Ascending aorta (tissue), 2 donors: ENCODE data around the gene GYS1. TPM values are rescaled to one million over a fixed set of nuclear protein-coding genes. Genes with fewer than 3 reads are reported as not detected.

Experiments used
- DNase-seq, 2 donors: peaks; one replicate each; pipeline ENCODE4 v3.0.0-alpha.2; 2019; ENCODE audit warnings: low spot score in 2 of 2
- H3K27ac ChIP-seq, 2 donors: fragments of 200-600 bp; sonication (generic); one replicate each; pipeline ENCODE4 v1.5.1; 2016 to 2017; ENCODE audit warnings: mild to moderate bottlenecking in 1 of 2
- H3K27me3 ChIP-seq: fragments of 200-600 bp; sonication (generic); one replicate; pipeline ENCODE4 v1.5.1; 2017
- H3K36me3 ChIP-seq, 2 donors: fragments of 200-600 bp; sonication (generic); one replicate each; pipeline ENCODE4 v1.5.1; 2016
- H3K4me1 ChIP-seq, 2 donors: fragments of 200-600 bp; sonication (generic); one replicate each; pipeline ENCODE4 v1.5.1; 2016 to 2017; ENCODE audit warnings: mild to moderate bottlenecking in 1 of 2
- H3K4me3 ChIP-seq, 2 donors: fragments of 200-600 bp; sonication (generic); one replicate each; pipeline ENCODE4 v1.5.1; 2016 to 2017; ENCODE audit warnings: mild to moderate bottlenecking in 1 of 2
- H3K9me3 ChIP-seq, 2 donors: fragments of 200-600 bp; sonication (generic); one replicate each; pipeline ENCODE4 v1.5.1; 2016
- intact Hi-C: fragments of 100-400 bp; cut with DNase I; formaldehyde crosslinking; loops from one replicate; pipeline ENCODE4 v1.15.1; 2023
- total RNA-seq: library from RNA; depleted of rRNA; stranded (reverse); fragments of >200 nt; gene quantifications from one replicate; pipeline ENCODE4 v1.1.0, GENCODE V29; 2016
- TF ChIP-seq, protein P1 (sequence below), 3 experiments: fragments of 200-600 bp in 2 of 3; fragments of 450-650 bp in 1 of 3; sonication (generic) in 2 of 3; IDR thresholded peaks; one replicate each; pipeline ENCODE4 v1.5.1; 2016 to 2019; ENCODE audit warnings: antibody characterized with exemption in 3 of 3, mild to moderate bottlenecking in 1 of 3, moderate library complexity in 1 of 3

Gene GYS1
- total RNA-seq, 1 donor from 2014 or later, result 21.8 TPM

DNA sequence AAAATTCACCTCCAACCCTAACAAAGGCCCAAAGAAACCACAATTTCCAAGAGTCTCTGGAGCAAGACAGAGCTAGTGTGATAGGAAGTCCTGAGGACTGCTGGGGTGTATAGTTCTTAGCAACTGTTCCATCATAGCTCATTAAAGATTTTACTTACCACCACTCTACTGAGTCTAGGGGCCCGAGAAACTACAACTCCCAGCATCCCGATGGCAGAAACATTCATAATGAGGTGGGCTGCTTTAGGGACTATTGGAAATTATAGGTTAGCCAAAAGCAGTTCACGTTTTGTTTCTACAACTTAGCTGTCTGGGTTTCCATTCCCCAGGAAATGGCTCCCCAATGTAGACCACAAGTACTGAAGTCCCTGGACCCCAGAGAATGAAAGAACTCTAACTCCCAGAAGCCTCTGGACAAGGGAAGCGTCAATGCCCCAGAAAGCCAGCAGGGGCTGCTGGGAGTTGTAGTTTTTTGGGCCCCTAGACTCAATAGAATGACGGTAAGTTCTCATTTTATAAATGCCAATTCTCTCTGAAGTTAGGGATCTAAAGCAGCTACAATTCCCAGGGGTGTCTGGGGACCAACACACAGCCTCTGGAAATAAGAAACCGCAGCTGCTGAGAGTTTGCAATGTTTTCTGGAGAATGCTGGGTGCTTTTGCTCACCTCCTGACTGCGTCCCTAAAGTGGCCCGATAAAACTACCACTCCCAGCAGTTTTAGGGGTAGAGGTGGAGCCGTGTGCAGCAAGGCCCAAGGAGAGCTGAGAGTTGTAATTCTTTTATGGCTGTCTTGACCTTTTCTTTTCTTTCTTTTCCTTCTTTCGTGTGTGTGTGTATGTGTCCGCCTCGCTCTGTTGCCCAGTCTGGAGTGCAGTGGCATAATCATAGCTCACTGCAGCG lies 16.9 kb downstream of the GYS1 start:
- intact Hi-C loops, result loop anchor here (5.0 kb wide), 1 partner anchor 339 kb away; the partner anchor contains the start of gene DBP
- Histone ChIP-seq H3K4me3 (no peak overlapping the region), H3K27ac (peak overlapping the region; percentile 14 to 93), H3K4me1 (peaks cover 0 to 15% of the 10 kb centered on the region in 2 donors), H3K36me3 (peaks cover 31 to 53% of the 10 kb centered on the region in 2 donors), H3K27me3 (no peaks in the 10 kb centered on the region), H3K9me3 (no peaks in the 10 kb centered on the region)
- no peak for DNase-seq
- TF ChIP-seq, protein P1, sequence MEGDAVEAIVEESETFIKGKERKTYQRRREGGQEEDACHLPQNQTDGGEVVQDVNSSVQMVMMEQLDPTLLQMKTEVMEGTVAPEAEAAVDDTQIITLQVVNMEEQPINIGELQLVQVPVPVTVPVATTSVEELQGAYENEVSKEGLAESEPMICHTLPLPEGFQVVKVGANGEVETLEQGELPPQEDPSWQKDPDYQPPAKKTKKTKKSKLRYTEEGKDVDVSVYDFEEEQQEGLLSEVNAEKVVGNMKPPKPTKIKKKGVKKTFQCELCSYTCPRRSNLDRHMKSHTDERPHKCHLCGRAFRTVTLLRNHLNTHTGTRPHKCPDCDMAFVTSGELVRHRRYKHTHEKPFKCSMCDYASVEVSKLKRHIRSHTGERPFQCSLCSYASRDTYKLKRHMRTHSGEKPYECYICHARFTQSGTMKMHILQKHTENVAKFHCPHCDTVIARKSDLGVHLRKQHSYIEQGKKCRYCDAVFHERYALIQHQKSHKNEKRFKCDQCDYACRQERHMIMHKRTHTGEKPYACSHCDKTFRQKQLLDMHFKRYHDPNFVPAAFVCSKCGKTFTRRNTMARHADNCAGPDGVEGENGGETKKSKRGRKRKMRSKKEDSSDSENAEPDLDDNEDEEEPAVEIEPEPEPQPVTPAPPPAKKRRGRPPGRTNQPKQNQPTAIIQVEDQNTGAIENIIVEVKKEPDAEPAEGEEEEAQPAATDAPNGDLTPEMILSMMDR (IDR thresholded peaks at IDR 0.05), result no peak

DNA sequence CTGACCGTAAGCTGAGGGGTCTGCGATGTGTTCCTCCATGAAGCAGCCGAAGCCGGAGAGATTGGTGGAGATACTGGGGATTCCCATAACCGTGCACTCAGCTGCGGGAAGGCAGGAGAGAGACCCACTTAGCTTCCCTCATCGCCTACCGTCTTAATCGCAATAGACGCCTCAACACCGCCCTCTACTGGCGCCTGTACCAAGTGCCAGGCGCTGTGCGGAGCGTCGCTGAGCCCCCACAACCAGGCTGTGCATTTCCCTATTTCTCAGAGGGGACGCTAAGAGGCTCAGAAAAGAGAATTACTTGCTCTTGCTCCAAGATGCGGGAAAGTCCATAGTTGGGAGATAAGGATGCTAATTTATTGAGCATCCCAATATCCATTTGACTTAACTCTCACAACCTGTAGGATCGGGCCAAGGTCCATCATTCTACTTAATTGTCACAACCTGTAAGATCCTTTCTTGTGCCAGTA lies 22.1 kb downstream of the GYS1 start:
- Histone ChIP-seq H3K27me3 (no peaks in the 10 kb centered on the region), H3K4me1 (peaks cover 9 to 18% of the 10 kb centered on the region in 2 donors), H3K27ac (peak overlapping the region in 1 of 2 donors; percentile 53), H3K4me3 (no peak overlapping the region), H3K9me3 (no peaks in the 10 kb centered on the region), H3K36me3 (peaks cover 52 to 73% of the 10 kb centered on the region in 2 donors)
- intact Hi-C loops, result no loop called here
- DNase-seq, result peak in 1 of 2 donors; percentile 86
- TF ChIP-seq, protein P1 (IDR thresholded peaks at IDR 0.05), result peak; percentile 91 to 93 (median 91)

DNA sequence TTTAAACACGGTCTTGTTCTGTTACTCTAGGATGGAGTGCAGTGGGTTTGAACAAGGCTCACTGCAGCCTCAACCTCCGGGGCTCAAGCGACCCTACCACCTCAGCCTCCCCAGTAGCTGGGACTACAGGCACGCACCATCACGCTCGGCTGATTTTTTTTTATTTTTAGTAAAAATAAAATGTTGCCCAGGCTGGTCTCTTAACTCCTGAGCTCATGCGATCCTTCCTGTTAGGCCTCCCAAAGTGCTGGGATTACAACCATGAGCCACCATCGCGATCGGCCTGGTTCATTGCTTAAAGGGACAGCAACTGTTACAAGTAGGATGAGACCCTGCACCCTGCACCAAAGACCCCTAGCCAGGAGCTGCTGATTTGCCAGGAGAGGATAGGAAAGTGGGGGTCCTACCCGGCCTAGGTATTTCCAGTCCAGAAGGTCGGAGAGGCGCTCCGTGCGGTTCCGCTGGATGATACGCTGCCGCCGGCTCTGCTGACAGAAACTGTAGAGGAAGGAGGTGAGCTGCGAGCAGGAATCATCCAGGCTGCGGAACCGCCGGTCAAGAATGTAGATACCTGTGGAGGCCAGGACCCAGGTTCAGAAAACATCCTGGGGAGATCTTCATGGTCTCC lies 22.9 kb downstream of the GYS1 start:
- intact Hi-C loops, result no loop called here
- Histone ChIP-seq H3K27me3 (no peaks in the 10 kb centered on the region), H3K4me3 (no peak overlapping the region), H3K9me3 (no peaks in the 10 kb centered on the region), H3K27ac (peak overlapping the region in 1 of 2 donors; percentile 96), H3K4me1 (peaks cover 9 to 18% of the 10 kb centered on the region in 2 donors), H3K36me3 (peaks cover 53 to 70% of the 10 kb centered on the region in 2 donors)
- no peak for DNase-seq
- TF ChIP-seq, protein P1 (IDR thresholded peaks at IDR 0.05), result no peak

DNA sequence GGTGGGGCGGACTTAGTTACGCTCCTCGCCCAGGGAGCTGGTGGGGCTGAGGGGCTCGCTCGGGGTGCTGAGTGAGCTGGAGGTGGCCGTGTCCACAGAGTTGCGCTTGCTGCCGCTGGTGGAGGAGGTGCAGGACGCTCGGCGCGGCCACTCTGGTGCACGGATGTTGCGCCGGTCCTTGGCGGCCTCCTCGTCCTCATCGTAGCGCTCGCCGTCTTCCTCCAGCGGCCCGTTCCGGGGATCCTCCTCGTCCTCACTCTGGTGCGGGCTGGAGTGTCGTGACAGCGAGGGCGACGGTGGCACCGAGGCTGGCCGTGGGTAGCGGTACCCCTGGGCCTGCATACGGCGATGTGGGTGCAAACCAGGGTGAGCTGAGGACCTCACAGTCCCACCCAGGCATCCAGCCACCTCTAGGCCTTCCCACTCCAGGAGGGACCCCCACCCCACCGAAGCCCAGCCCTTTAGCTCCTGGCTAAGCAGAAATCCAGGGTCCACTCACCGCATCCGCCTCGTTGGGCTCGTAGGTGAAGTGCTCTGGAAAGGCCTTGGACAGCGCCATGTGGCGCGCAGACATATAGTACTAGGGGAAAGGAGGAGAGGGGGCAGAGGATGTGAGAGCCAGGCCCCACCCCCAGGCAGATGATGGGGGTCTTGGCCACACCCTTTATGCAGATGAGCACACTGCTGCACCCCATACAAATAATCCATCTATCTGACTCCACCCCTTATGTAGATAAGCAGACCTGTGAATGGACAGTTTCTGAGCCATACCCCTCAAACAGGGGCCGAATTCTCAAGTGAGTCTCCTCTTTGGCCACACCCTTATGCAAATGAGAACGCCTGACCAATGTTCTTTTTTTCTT lies 23.6 kb downstream of the GYS1 start:
- peaks cover 52 to 65% of the 10 kb centered on the region in 2 donors for H3K36me3 ChIP-seq
- peaks cover 9 to 21% of the 10 kb centered on the region in 2 donors for H3K4me1 ChIP-seq
- H3K4me3 ChIP-seq, result no peak overlapping the region
- TF ChIP-seq, protein P1 (IDR thresholded peaks at IDR 0.05), result no peak
- intact Hi-C loops, result loop anchor here (2.0 kb wide), 2 partner anchors 15 to 175 kb away; partner anchors contain the start of gene BAX
- DNase-seq, result no peak
- no peaks in the 10 kb centered on the region for H3K27me3 ChIP-seq
- peak overlapping the region; percentile 45 to 96 for H3K27ac ChIP-seq
- H3K9me3 ChIP-seq, result no peaks in the 10 kb centered on the region

DNA sequence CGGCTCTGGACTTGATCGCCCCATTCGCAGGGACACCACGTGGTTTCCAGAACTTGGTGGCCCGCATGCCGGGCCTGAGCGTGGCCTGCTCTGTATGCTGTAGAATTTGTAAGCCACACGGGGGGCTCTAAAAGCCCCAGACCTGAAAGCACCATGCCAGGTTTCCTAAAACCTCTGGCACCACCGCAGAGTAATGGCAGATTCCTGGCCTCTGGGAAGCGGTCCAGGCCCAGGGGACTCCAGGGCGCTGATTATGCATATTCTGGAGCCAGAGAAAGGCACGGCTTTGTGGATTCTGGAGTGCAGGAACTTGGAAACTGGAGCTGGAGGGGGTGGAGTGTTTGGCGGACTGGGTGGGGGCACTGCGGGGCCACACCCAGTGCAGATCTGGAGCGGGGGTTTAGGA lies 24.3 kb downstream of the GYS1 start:
- no peaks in the 10 kb centered on the region for H3K9me3 ChIP-seq
- intact Hi-C loops, result loop anchor here (2.0 kb wide), 2 partner anchors 14 to 174 kb away; partner anchors contain the start of gene BAX
- no peak overlapping the region for H3K4me3 ChIP-seq
- H3K36me3 ChIP-seq, result peaks cover 45 to 58% of the 10 kb centered on the region in 2 donors
- H3K27me3 ChIP-seq, result no peaks in the 10 kb centered on the region
- TF ChIP-seq, protein P1 (IDR thresholded peaks at IDR 0.05), result no peak
- peak overlapping the region in 1 of 2 donors; percentile 96 for H3K27ac ChIP-seq
- no peak for DNase-seq
- peaks cover 9 to 27% of the 10 kb centered on the region in 2 donors for H3K4me1 ChIP-seq
